Mucosa of descending colon (tissue), 3 donors: ENCODE results near the gene LYPLA2. TPM values are rescaled to one million over a fixed set of nuclear protein-coding genes. Genes with fewer than 3 reads are reported as not detected.
A peak's percentile ranks its signal among the peaks of the same experiment; 100 is the strongest.

Experiments used
- ATAC-seq: fragments of 200-7000 bp; cut with Tn5 transposase; one replicate; pipeline ENCODE4 v1.9.1; 2020; ENCODE audit warnings: mild to moderate bottlenecking, moderate library complexity
- DNase-seq, 3 donors: peaks; one replicate each; pipeline ENCODE4 v3.0.0-alpha.2; 2020
- H3K36me3 ChIP-seq: fragments of 200-600 bp; one replicate; pipeline ENCODE4 v1.8.0; 2021; ENCODE audit warnings: low read depth, mild to moderate bottlenecking
- H3K4me1 ChIP-seq: fragments of 200-600 bp; one replicate; pipeline ENCODE4 v1.8.0; 2021; ENCODE audit warnings: low read depth, mild to moderate bottlenecking
- H3K4me3 ChIP-seq: fragments of 200-600 bp; one replicate; pipeline ENCODE4 v1.8.0; 2021; ENCODE audit warnings: mild to moderate bottlenecking
- H3K9me3 ChIP-seq: fragments of 200-600 bp; one replicate; pipeline ENCODE4 v1.8.0; 2021; ENCODE audit warnings: mild to moderate bottlenecking
- CTCF ChIP-seq: fragments of 200-600 bp; IDR thresholded peaks from one replicate; pipeline ENCODE4 v1.8.0; 2022; ENCODE audit warnings: antibody characterized with exemption, mild to moderate bottlenecking
- intact Hi-C, 2 donors: fragments of 100-400 bp; cut with DNase I in 1 of 2; cut with micrococcal nuclease in 1 of 2; formaldehyde crosslinking; loops; one replicate each; pipeline versions ENCODE4 v1.11.0 to v1.11.1; 2022; cut with DNase I, micrococcal nuclease
- long read RNA-seq, 2 donors: library from polyadenylated mRNA; unstranded; transcript quantifications; one replicate each; pipeline ENCODE4 v2.0.0, GENCODE V29; 2019 to 2021
- total RNA-seq, 3 donors: library from RNA; stranded (reverse); fragmentation: NEBNext Ultra II Directional in 2 of 3; extraction: Animal tissue kit (Norgen Biotek cat#: 25700) in 2 of 3; gene quantifications; one replicate each; pipeline versions ENCODE4 v1.2.1 to v1.2.4, GENCODE V29; 2021 to 2023
- donor health status: DM: no; HTN: no; CAD: no; lungs with moderate emphysema.
- donor health status: DM: no; HTN: no; CAD: no.
- donor health status: DM: no; HTN: yes; CAD: no.

LYPLA2 gene
- total RNA-seq: 10 to 100 TPM; 49.9 to 89.0 (median 88.0) TPM
- long read RNA-seq, donor 1, transcript LYPLA2-205 (10 exons, 1,810 nt): major isoform, 95 of 114 reads
- long read RNA-seq, donor 1, partial matches to known transcripts: 11 of 114 reads
- long read RNA-seq, donor 1, other reads (novel, unspliced or antisense): 8 of 114 reads
- long read RNA-seq, donor 2, transcript LYPLA2-205 (10 exons, 1,810 nt): major isoform, 102 of 129 reads
- long read RNA-seq, donor 2, partial matches to known transcripts: 14 of 129 reads
- long read RNA-seq, donor 2, other reads (novel, unspliced or antisense): 12 of 129 reads

- H3K4me3 ChIP-seq: peak within 1 kb of the TSS; percentile 49
- ATAC-seq (peak; percentile 87), DNase-seq (peak; percentile 95)
- H3K36me3 ChIP-seq: peaks cover under 1% of the 10 kb centered on the region
- H3K9me3 ChIP-seq: no peaks in the 10 kb centered on the region
- H3K4me1 ChIP-seq: peaks cover 23% of the 10 kb centered on the region
- no peak for TF ChIP-seq CTCF
- intact Hi-C loops: no loop called here
Measured at GRCh38 chr1:23790696-23791515, at the start of gene LYPLA2. LYPLA2 (plus strand) TSS chr1:23791145; CDS start chr1:23792683, 1,538 bp downstream.

GRCh38 chr1:23741609-23742008 lies 49.3 kb upstream of the LYPLA2 start:
- Histone ChIP-seq H3K9me3 (no peaks in the 10 kb centered on the region), H3K36me3 (no peaks in the 10 kb centered on the region), H3K4me3 (no peak overlapping the region), H3K4me1 (peaks cover 17% of the 10 kb centered on the region)
- ATAC-seq (no peak), DNase-seq (no peak)
- intact Hi-C loops: no loop called here
- no peak for TF ChIP-seq CTCF

- H3K4me1 ChIP-seq: peaks cover 17% of the 10 kb centered on the region
- DNase-seq (peak in 2 of 3 donors; percentile 48 to 67), ATAC-seq (peak; percentile 28)
- intact Hi-C loops: no loop called here
- H3K36me3 ChIP-seq: no peaks in the 10 kb centered on the region
- TF ChIP-seq CTCF: no peak
- no peaks in the 10 kb centered on the region for H3K9me3 ChIP-seq
- peak overlapping the region; percentile 98 for H3K4me3 ChIP-seq
Measured at GRCh38 chr1:23742670-23743286, 48.2 kb upstream of the LYPLA2 start.

DNA sequence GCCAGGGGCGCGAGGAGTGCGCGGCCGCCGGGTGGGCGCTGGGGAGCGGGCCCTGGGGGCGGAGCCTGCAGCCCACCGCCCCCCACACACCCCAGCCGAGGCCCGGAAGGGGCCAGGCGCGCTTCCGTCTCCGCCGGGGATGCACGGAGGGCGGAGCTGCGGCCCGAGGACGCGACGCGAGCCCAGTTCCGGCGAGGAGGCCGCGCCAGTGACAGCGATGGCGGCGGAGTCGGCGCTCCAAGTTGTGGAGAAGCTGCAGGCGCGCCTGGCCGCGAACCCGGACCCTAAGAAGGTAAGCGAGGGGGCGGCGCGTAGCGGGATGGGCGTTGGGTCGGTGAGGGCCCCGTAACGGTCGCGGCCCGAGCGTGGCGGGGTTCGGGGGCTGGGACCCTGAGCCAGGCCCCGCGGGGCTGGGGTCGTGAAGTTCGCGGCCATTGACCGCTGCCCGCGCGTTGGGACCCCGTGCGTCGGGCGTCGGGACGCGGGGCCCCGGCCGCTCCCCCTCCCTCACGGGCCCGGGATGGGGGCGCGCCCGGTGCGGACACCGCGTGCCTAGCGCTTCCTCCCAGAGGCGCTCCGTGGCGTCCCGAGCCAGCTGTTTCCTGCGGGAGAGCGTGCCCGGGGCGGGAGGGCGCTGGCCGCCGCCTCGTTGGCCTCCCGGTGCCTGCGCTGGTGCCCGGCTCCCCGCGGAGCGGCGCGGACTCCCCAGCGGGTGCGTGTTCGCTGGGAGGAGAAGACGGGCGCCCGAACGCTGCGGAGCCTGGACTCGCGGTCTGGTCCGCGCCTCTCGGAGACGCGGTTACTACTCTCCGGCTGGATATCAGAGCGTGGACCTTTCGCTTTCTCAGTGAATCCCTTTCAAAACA lies 47.4 kb upstream of the LYPLA2 start, which contains the start of gene ELOA:
Gene ELOA, plus strand, starts transcription at position 185 of the 866 bp plus-strand sequence. Its CDS starts 33 bp downstream, at position 218.
- ATAC-seq: peak; percentile 96
- Histone ChIP-seq H3K36me3 (no peaks in the 10 kb centered on the region), H3K4me3 (peak within 1 kb of the TSS; percentile 98), H3K4me1 (peaks cover 17% of the 10 kb centered on the region), H3K9me3 (no peaks in the 10 kb centered on the region)
- intact Hi-C loops: no loop called here
- DNase-seq: peak; percentile 82 to 88 (median 87)
- no peak for TF ChIP-seq CTCF

DNA sequence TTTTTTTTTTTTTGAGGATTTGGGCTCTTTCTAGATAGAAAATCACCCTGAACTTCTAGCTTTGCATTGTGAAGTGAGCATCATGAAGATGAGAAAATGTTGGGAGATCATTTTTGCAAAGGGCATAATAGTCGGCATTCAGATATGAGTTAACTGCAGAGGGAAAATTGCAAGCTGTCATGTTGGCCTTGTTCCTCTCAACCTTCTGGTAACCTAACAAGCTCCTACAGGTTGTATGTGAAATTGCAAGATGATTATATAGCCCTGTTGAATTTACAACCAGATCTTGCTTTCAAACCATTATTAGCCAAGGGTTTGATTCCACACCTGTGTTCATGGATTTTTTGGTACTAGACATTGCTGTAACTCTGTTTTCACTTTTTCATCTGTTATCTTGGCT lies 45.4 kb upstream of the LYPLA2 start:
- peaks cover 17% of the 10 kb centered on the region for H3K4me1 ChIP-seq
- ATAC-seq (peak; percentile 31), DNase-seq (no peak)
- H3K9me3 ChIP-seq: no peaks in the 10 kb centered on the region
- TF ChIP-seq CTCF: no peak
- peaks cover 4% of the 10 kb centered on the region for H3K36me3 ChIP-seq
- intact Hi-C loops: no loop called here
- H3K4me3 ChIP-seq: no peak overlapping the region
